ENCODE measurements around the gene POU2F3. TPM values are rescaled to one million over a fixed set of nuclear protein-coding genes. Genes with fewer than 3 reads are reported as not detected.
A peak's percentile ranks its signal among the peaks of the same experiment; 100 is the strongest.

The POU2F3 gene
- total RNA-seq, 4 donors from 2014 or later, result 0.22 TPM; not detected in 3

DNA sequence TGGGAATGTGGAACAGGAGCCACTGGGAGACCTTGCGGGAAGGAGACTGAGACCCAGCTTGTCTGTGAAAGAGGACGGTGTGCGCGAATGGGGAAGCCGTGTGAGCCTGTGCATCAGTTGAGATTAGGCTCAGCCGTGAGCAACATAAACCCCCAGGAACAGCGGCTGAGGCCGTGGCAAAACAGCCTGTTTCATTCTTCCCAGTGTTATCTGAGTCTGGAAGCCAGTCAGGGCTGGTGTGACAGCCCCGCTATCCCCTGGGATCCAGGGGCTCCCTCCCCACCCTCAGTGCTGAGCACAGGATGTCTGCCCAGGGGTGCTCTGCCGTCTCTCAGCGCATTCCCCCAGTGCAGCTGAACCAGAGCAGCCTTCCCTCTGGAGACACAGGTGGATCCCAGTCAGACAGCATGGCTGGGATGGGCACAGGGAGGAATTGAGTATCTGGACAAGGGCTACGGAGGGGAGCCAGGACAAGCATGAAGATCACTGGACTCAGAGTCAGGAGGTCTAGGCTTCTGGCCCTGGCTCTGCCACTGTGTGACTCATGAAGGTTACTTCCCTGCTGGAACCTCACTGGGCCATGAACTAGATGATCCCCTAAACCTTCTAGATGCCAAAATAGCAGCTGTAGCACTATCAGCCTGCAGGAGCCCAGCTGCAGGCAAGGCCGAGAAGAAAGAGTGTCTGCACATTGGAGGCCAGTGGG, 20.6 kb upstream of the POU2F3 start:
- no peaks in the 10 kb centered on the region for H3K27me3 ChIP-seq
- H3K9me3 ChIP-seq, result no peaks in the 10 kb centered on the region
- 42 to 54% methylated on average over 12 to 13 of the region's 13 CpGs for WGBS, 2 donors
- peaks cover 0 to 100% (median 79%) of the 10 kb centered on the region in 4 donors for H3K4me1 ChIP-seq
- no peak overlapping the region for H3K4me3 ChIP-seq
- H3K27ac ChIP-seq, result peak overlapping the region; percentile 74 to 92 (median 84)
- no peak for DNase-seq (ENCODE audit: low spot score in 2 of 2)
- TF ChIP-seq EP300 (IDR thresholded peaks at IDR 0.05) (peak in 1 of 2 donors; percentile 10), POLR2A (IDR thresholded peaks at IDR 0.05) (no peak)
- H3K36me3 ChIP-seq, result peaks cover 0 to 10% (median 0%) of the 10 kb centered on the region in 3 donors

DNA sequence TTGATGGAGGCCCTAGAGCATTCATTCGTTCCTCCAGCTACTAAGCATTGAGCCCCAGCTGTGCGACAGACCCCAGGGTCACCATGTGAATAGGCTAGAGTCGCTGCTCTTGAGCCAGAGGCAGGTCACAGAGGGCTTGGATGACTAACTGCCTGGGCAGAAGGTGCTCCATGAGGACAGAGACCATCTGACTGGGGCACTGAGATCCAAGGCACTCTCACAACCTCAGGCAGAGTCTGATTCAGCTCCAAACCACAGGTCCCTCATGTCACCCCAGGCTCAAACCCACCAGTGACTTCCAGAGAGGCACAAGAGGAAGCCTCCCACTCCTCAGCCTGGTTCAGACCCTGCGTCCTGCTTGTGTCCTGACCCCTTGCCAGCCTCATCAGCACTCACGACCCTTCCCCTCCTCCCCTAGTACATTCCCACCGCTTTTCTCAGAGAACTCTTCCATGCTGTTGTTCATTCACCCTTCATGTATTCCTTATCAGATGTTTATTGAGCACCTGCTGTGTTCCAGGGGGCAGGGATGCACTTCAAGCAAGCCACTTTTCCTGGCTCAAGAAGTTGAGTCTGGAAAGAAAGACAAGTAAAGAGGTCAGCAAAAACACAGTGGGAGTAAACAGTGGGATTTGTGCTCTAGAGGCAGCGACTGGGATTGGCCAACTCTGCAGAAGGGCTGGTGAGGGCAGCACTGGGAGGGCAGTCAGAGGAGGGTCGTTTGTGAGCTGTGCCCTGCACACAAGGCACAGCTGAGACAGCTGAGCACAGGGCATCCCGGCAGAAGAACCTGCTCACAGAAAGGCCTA, 19.8 kb upstream of the POU2F3 start:
- H3K4me3 ChIP-seq, result no peak overlapping the region
- H3K27me3 ChIP-seq, result no peaks in the 10 kb centered on the region
- no peak for DNase-seq (ENCODE audit: low spot score in 2 of 2)
- H3K27ac ChIP-seq, result peak overlapping the region; percentile 74 to 92 (median 84)
- H3K4me1 ChIP-seq, result peaks cover 0 to 100% (median 79%) of the 10 kb centered on the region in 4 donors
- 33 to 43% methylated on average over 9 of the region's 9 CpGs for WGBS, 2 donors
- no peak for TF ChIP-seq EP300 (IDR thresholded peaks at IDR 0.05)
- TF ChIP-seq, protein P1, sequence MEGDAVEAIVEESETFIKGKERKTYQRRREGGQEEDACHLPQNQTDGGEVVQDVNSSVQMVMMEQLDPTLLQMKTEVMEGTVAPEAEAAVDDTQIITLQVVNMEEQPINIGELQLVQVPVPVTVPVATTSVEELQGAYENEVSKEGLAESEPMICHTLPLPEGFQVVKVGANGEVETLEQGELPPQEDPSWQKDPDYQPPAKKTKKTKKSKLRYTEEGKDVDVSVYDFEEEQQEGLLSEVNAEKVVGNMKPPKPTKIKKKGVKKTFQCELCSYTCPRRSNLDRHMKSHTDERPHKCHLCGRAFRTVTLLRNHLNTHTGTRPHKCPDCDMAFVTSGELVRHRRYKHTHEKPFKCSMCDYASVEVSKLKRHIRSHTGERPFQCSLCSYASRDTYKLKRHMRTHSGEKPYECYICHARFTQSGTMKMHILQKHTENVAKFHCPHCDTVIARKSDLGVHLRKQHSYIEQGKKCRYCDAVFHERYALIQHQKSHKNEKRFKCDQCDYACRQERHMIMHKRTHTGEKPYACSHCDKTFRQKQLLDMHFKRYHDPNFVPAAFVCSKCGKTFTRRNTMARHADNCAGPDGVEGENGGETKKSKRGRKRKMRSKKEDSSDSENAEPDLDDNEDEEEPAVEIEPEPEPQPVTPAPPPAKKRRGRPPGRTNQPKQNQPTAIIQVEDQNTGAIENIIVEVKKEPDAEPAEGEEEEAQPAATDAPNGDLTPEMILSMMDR (IDR thresholded peaks at IDR 0.05), result no peak
- no peak for TF ChIP-seq POLR2A (IDR thresholded peaks at IDR 0.05)
- peaks cover 0 to 2% (median 0%) of the 10 kb centered on the region in 3 donors for H3K36me3 ChIP-seq
- H3K9me3 ChIP-seq, result no peaks in the 10 kb centered on the region

DNA sequence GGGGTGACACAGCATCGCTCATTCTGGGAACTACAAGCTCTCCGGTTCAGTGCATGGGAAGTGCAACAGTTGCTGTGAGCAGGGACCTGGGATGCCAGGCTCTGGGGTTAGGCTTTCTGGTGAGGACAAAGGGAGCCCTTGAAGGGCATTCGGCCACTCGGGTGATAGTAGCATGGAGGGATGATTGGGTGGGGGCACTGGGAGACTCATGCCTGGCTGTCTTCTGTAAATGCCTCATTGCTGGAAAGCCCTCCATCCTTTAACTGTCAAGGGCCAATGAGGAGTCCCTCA, 19.2 kb upstream of the POU2F3 start:
- Histone ChIP-seq H3K36me3 (no peaks in the 10 kb centered on the region), H3K27me3 (no peaks in the 10 kb centered on the region), H3K4me1 (peaks cover 0 to 100% (median 78%) of the 10 kb centered on the region in 4 donors), H3K4me3 (no peak overlapping the region), H3K9me3 (no peaks in the 10 kb centered on the region), H3K27ac (peak overlapping the region; percentile 74 to 92 (median 84))
- TF ChIP-seq, protein P1 (IDR thresholded peaks at IDR 0.05), result no peak
- TF ChIP-seq POLR2A (IDR thresholded peaks at IDR 0.05) (no peak), EP300 (IDR thresholded peaks at IDR 0.05) (no peak)
- 28 to 70% methylated on average over 4 of the region's 4 CpGs for WGBS, 2 donors
- no peak for DNase-seq (ENCODE audit: low spot score in 2 of 2)

DNA sequence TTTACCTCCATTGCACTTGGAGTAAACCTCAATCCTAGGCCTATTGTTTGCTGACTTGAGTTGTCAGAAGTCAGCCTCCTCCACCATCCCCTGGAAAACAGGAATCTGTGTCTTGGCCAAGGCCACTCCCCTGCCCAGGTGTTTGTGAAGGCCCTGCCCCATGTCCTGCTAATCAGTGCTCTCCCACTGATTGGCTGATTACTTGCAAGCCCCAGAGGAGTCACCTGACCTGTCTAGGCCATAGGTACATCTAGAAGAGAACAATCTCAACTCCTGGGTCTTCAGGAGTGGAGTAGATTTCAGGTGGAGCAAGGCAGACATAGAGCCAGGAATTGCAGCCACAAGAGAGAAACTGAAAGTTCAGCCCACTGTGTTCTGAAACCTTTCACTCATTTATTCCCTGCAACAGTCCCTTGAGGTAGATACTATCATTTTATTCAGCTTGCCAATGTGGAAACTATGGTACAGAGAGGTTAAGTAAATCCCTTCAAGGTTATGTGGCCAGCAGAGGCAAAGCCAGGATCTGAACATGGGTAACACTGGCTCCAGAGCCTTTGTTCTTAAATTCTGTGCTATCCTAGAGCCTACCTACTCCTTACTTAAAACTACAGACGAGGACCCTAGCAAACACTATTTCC, 18.7 kb upstream of the POU2F3 start:
- 69 to 71% methylated on average over 1 of the region's 1 CpG for WGBS, 2 donors
- no peak for DNase-seq (ENCODE audit: low spot score in 2 of 2)
- peaks cover 0 to 1% (median 0%) of the 10 kb centered on the region in 3 donors for H3K36me3 ChIP-seq
- H3K4me3 ChIP-seq, result no peak overlapping the region
- H3K27ac ChIP-seq, result peak overlapping the region; percentile 63 to 92 (median 82)
- peaks cover 0 to 100% (median 73%) of the 10 kb centered on the region in 4 donors for H3K4me1 ChIP-seq
- H3K9me3 ChIP-seq, result no peaks in the 10 kb centered on the region
- TF ChIP-seq, protein P1 (IDR thresholded peaks at IDR 0.05), result no peak
- TF ChIP-seq EP300 (IDR thresholded peaks at IDR 0.05) (peak in 1 of 2 donors; percentile 10), POLR2A (IDR thresholded peaks at IDR 0.05) (no peak)
- H3K27me3 ChIP-seq, result no peaks in the 10 kb centered on the region

DNA sequence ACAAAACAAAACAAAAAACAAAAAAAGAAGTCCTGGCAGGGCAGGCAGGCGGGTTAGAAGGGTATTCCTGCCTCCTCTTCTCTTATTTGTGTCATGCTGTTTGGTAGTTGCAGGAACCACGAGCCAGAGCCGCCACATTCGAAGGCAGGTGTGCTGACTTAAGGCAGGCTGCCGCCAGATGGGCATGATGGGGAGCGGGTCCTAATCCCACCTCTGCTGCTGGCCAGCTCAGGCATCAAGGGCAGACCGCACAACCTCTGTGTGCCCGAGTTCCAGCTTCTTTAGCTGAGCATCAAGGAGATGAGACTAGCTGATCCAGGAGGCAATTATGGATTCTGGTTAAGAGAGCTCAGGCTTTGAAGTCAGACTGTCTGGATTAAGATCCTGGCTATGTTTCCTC, 17.0 kb upstream of the POU2F3 start:
- no peak for DNase-seq (ENCODE audit: low spot score in 2 of 2)
- H3K9me3 ChIP-seq, result no peaks in the 10 kb centered on the region
- H3K4me3 ChIP-seq, result no peak overlapping the region
- WGBS, 2 donors, result 76 to 77% methylated on average over 8 of the region's 8 CpGs
- peaks cover 0 to 18% (median 0%) of the 10 kb centered on the region in 3 donors for H3K36me3 ChIP-seq
- TF ChIP-seq POLR2A (IDR thresholded peaks at IDR 0.05) (no peak), EP300 (IDR thresholded peaks at IDR 0.05) (no peak)
- TF ChIP-seq, protein P1 (IDR thresholded peaks at IDR 0.05), result no peak
- peak overlapping the region in 3 of 4 donors; percentile 44 to 92 (median 91) for H3K27ac ChIP-seq
- H3K27me3 ChIP-seq, result no peaks in the 10 kb centered on the region
- peaks cover 0 to 100% (median 62%) of the 10 kb centered on the region in 4 donors for H3K4me1 ChIP-seq
